Effector CD8-positive, alpha-beta T cell (primary cell): Measurements from ENCODE around the gene KCNJ12.
"Not testable (repeated sequence)": the region's sequence is repeated elsewhere in the genome, so short reads cannot be mapped to it uniquely, and the experiment has no call there.

ENCODE experiments used
- DNase-seq: peaks from one replicate; lab custom pipeline; 2025; lab: John Stamatoyannopoulos, UW
- total RNA-seq, 4 experiments: gene quantifications; one replicate each; lab custom pipeline; 2026; lab: John Stamatoyannopoulos, UW

Gene KCNJ12
- total RNA-seq: 0 to 0.18 (median 0) reads per million in 4 experiments

GRCh38 chr17:21376081-21376758 lies at the start of gene KCNJ12:
Gene KCNJ12 (plus strand): TSS chr17:21376357. CDS start chr17:21415343, 38,986 bp downstream.
- no peak for DNase-seq

GRCh38 chr17:21327921-21328320 lies 48.2 kb upstream of the KCNJ12 start:
- DNase-seq: not testable (repeated sequence)

GRCh38 chr17:21328778-21329177 lies 47.4 kb upstream of the KCNJ12 start:
- DNase-seq: not testable (repeated sequence)

DNA sequence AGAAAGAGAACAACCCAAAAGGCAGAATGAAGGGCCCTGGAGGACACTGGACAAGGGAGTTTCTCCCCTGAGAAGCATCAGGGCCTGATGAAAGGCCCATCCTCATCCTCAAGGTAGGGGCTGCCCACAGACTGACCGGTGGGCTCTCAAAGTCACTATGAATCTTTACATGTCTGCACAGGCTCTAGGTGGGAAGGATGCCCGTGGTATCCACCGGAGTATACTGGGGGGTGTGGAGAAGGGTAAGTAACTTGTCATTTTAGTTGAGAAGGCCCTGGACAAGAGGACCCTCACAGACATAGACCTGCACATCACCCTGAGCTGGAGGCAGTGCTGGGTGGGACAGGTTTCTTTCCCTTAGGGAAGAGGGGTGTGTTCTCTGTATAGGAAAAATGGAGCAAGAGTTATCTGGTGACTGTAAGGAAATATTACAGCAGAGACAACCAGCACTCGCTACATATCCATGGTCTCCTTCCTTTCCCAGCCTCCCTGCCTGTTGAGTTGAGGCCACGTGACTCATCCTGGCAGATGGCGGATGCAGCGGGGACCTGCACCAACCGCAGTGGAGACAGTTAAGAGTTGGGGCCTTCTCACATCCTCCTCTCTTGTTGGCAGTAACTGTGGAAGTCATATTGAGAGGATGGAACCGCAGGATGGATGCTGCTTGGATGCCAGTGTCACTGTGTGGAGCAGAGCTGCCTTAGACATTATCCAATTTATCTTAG lies 45.6 kb upstream of the KCNJ12 start:
- no peak for DNase-seq

DNA sequence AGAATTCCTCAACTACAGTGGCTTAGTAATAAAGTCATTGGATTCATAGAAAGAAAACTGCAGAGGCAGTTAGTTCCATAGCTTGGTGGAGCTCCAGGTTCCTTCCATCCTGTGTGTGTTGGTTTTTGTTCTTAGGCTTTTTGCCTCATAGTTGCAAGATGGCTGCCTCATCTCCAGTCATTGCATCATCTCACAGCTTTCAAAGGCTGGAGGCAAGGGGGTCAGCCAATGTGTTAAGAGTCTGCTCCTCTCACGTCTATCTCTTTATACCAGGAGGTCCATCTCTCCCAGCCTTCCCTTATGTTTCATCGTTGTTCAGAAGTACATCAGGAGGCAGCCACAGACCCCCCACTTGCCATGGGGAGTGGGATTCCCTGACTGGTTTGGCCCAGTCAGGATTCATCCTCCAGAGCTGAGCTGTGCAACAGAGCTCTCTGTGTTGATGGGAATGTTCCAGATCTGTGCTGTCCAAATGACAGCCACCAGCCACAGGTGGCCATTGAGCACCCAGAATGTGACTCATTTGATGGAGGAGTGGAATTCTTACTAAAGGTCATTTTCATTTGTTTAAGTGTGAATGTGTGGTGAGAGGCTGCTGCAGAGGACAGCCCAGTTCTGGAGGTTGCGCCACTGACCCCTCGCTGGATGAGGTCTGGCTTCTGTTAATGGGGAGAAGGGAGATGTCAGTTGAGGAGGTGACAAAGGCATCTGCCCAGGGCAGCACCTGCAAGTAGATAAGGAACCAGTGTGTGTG lies 39.4 kb upstream of the KCNJ12 start:
- not testable (repeated sequence) for DNase-seq

- not testable (repeated sequence) for DNase-seq
Observed at GRCh38 chr17:21337981-21338625, 38.1 kb upstream of the KCNJ12 start.

DNA sequence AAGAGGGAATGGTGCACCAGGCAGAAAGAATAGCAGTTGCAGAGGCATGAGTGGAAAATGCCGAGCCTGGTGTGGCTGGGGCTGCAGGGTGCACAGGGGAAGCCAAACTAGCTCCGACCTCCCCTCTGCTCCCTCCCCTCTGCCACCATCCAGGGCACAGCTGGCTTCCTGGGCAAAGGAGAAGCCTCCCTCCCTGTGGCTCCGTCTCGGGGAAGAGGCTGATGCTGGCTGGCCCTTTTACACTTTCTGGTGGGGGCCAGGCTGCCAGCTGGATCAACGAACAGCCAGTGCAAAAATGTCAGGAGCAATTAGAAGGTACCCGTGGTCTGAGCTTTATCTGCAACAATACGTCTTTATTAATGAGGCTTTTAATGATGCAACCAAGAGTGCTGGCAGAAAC lies 37.1 kb upstream of the KCNJ12 start:
- DNase-seq: no peak

DNA sequence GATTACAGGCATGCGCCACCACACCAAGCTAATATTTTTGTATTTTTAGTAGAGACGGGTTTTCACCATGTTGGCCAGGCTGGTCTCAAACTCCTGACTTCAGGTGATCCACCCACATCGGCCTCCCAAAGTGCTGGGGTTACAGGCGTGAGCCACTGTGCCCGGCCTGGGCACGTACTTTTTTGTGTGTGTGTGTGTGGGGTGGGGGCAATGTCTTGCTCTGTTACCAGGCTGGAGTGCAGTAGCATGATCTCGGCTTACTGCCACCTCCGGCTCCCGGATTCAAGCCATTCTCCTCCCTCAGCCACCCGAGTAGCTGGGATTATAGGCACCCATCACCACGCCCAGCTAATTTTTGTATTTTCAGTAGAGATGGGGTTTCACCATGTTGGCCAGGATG lies 36.6 kb upstream of the KCNJ12 start:
- DNase-seq: not testable (repeated sequence)

- DNase-seq: not testable (repeated sequence)
Observed at GRCh38 chr17:21340407-21340806, 35.8 kb upstream of the KCNJ12 start.

DNA sequence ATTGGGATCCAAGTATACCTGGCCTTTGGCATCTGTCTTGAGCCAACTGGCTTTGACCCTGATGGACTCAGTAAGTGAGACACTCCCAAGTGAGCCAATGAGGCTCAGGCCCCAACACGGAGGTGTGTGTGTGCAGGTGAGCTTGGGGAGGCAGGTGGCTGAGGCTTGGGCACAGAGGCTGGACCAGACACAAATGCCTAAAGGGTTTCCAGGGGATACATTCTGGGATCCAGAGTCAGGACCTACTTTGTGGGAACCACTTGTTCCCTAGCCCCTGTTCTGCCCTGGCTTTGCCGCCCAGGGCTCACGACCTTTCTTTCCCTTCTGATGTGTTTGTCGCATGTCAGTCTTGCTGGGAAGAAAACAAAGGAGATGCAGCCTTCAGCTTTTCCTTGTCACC lies 34.9 kb upstream of the KCNJ12 start:
- DNase-seq: not testable (repeated sequence)

DNA sequence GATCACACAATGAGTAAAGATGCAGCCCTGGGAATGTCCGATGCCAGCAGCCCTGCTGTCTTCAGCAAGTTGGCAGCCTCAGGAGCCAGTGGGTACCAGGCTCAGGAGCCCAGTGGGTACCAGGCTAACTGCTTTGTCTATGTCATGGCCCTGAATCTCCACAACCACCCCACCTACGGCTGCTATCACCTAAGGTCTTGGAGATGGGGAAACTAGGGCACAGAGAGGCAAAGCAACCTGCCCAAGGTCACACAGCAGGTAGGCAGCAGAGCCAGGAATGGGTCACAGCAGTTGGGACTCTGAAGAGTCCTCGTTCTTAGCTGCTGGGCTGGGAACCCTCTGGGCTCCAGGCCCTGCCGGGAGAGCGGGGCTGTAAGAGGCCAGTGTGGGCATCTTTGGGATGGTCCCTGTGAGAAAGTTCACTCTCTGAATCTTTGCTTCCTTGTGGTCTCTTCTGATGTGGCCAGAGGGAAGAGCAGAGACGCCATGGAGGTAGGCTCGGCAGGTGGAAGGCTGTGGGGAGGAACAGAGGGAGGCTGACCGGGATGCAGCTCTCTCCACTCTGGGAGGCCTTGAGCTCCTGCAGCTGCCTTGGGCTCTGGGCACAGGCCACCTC lies 34.1 kb upstream of the KCNJ12 start:
- DNase-seq: not testable (repeated sequence)

DNA sequence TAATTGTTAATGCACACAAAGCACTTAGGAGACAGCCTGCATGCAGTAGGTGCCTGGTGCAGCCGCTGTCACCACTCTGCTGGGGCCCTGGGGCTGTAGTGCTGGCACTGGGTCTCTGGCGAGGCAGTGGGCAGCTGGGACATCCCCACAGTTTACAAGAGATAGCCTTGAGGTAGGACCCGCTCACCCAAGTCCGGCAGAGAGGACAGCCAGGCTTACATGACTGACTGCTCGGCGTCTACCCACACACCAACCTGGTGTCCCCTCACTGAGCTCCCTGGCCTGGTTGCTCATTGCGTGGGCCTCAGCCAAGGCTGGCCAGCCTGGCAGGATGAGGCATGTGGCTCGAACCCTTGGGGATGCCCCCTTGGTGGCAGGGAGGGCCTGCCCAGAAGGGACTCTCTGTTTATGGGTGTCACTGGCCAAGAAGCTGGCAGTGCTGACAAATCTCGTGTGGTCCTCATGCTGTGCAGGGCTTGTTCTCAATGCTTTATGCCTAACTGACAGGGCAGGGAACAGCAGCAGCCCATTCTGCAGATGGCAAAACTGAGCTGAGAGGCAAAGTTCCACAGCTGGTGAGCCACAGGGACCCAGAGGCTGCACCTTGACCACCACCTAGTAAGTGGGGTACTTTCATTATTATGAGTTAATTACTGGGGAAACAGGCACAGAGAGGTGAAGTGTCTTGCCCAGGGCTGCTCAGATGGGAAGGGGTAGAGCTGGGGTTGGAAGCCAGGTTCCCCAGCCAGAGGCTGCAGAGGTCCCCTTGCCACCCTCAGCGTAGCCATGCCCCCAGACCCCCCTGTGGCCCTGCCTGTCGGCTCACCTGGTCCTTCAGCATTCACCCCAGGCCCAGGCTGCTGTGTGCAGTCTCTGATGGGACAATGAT lies 32.9 kb upstream of the KCNJ12 start:
- not testable (repeated sequence) for DNase-seq

DNA sequence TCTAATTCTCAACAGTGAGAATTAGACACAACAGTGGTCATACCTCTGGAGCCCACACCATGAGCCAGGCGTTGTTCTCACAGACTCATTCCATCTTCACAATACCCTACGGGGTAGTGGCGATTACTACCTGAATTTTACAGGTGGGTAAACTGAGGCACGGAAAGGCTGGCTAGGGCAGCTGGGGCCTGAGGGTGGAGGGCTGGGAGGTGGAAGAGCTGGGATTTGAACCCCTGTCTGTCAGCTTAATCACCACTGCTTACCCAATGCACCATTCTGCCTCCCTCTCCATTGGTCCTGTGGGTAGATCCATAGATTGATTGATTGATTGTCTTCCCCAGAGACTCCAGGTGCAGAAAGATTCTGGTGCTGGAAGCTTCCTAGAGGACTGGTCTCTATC lies 31.4 kb upstream of the KCNJ12 start:
- not testable (repeated sequence) for DNase-seq

- DNase-seq: no peak
Observed at GRCh38 chr17:21345236-21345635, 30.9 kb upstream of the KCNJ12 start.

GRCh38 chr17:21346107-21346506 lies 30.1 kb upstream of the KCNJ12 start:
- not testable (repeated sequence) for DNase-seq

DNA sequence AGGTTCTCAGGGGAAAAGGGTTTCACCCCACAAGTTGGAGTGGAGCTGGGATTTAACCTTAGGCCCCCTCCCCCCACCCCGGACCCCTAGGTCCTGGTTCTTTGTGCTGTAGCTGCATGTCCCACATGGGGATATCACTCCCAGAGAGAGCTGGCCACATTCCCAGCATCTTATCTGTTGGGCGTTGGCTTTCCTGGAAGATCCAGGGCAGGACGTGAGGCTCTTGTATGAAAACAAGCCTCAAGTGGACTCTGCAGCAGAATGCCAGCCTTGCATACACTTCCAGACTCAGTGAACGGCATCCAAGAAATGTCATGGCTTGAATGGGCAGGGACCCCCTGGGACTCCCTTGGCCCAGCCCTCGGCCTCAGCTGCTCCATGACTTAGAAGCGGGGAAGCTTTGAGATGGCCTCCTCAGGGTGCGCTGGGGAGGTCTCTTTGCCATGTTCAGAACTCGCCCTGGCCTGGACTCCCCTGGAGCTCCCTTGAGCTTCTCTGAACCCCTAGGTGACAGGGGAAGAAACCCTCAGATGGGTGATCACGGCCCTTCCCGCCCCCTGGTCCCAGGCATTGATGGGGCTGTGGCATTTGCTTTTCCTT lies 29.4 kb upstream of the KCNJ12 start:
- not testable (repeated sequence) for DNase-seq

DNA sequence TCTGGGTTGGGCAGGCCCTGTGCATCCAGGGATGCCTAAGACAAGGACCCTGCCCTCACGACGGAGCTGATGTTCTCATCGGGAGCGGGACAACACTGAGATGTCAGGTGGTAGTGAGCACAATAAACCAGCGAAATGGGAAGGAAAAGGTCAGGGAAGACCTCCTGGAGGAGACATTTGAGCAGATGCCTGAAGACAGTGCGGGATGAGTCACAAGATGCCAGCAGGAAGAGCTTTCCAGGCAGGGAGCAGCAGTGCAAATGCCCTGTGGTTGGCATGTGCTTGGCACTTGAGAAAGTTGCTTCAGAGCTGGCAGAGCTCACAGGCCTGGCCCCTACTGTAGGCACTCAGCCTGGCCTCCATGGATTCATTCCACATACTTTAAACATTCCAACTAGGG lies 28.5 kb upstream of the KCNJ12 start:
- DNase-seq: not testable (repeated sequence)

DNA sequence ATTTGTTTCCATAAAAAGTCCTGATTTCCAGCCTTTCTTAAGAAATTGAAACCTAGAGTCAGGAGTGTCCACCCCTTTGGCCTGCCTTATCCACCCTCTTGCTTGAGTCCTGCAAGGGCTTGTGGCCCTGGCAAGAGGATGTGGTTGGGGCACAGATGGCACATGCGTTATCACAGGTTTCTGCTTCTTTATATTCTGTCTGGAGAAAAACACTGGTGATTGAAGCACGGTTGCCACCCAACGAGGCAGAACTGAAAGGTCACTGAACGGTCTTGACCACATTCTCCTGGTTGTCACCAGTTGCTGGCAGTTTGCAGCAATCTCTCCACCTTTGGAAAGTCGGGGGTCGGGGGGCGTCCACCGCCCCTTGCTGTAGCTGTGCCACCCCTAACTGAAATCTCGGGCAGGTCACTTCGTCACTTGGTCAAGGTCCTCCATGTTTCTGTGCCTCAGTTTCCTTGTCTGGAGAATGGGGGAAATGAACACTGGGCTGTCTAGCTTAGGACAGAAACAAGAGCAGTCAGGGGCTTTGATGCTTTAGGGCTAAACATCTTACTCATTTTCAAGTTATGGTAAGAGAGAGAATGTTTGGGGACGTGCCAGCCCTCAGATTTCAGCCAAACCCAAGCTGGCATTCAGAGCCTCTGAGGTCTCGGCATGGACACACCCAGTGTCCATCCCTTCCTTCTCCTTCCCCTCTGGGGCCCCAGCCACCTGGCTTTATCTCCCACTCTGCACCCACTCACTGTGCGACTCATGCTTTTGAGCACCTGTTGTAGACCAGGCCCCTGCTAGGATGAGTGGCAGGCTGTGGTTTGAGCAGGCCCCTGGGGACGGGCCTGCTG lies 27.9 kb upstream of the KCNJ12 start:
- DNase-seq: not testable (repeated sequence)

DNA sequence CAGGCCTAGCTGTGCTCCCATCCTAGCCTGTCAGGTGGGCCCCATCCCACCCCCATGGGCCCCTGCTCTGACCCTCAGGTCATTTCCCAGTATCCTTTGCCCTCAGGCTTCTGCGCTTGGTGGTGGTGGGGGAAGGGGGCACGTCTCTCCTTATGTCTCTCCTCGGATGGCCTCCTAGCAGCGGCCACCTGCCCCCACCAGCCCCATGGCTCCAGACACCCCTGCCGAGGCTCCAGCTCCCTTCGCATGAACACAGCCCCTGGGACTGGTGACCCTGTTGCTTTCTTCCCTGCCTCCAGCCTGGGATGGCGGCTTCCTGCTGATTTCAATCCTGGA lies 27.3 kb upstream of the KCNJ12 start:
- not testable (repeated sequence) for DNase-seq
